Activated T-helper 1 cell treated with anti-CD3 and anti-CD28 coated beads, Interleukin-2, amount 50 U/mL, for 16 hours (primary cell): ENCODE data around the gene NAALADL2.

Experiments
- DNase-seq, 2 donors: peaks; one replicate each; pipeline ENCODE4 v3.0.0-alpha.2; 2020; ENCODE audit warnings: low read depth in 1 of 2, low spot score in 1 of 2

Gene NAALADL2

GRCh38 chr3:175640958-175641357, 781.8 kb downstream of the NAALADL2 start:
- DNase-seq, result no peak

DNA sequence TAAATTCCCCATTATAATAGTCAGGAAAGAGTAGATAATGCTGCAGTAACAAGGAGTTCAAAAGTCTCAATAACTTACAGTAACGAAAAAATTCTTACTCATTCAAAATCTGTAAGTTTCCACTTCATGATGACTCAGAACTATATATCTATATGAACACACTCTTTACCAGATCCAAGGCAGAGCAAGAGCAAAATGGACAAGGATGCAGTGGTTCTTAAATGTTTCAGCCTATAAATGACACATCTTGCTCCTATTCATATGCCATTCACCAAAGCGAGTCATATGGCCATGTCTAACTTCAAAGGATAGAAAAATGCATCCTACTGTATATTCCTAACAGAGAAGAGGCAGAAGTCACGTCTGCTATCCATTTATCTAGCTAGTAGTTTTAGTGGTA, 787.7 kb downstream of the NAALADL2 start:
- DNase-seq, result no peak

- no peak for DNase-seq
Measured at GRCh38 chr3:175648899-175649298, 789.8 kb downstream of the NAALADL2 start.

DNA sequence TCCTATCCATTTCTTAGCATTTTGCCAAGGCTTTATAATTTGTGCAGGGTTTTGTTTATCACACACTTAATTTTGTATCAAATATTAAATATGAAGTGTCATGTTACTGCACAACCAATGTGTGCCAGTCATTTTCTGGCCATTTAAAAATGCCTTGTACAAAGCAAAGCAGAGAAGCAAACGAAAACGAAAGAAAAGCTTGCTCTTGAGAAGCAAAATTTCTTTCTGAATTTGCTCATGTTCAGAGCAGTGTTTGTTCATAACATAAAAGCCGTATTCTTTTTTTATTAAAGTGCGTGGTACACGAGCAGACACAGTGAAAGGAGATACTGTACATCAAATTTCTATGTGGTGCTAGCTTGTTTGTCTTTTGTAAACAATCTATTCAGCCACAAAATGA, 792.6 kb downstream of the NAALADL2 start:
- DNase-seq, result no peak

DNA sequence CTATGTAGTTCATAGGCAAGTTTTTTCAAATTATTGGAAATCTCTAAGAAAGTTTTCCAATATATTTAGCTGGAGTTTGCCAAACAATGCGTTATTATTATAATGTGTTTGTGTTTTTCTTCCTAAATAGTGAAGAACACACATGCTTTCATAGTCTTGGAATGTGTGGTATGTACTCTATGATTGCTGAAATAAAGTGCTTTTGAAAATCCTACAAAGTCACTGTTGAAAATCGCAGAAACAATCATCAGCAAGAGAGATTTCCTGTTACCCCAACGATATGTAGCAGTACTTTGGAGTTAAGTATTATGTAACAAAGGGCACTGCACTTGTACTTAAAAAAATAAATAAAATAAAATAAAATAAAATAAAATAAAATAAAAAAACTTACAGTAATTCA, 796.2 kb downstream of the NAALADL2 start:
- no peak for DNase-seq

DNA sequence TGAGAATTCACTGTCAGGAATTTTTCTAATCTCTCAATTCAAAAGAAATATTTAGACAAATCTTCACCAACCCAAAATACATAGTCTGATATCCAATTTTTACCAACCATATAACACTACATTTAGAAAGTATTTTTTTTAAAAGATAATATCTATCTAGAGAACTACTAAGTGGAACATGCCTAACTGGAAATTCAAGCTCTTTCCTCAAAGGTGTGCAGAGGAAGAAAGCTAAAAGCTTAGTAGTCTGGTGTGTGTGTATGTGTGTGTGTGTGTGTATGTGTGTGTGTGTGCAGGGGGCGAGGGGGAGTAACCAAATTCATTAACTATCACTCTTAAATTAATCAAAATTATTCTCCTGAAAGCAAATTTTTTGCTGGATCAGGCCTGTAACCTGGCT, 797.3 kb downstream of the NAALADL2 start:
- DNase-seq, result no peak

GRCh38 chr3:175659670-175660350, 800.7 kb downstream of the NAALADL2 start:
- no peak for DNase-seq

DNA sequence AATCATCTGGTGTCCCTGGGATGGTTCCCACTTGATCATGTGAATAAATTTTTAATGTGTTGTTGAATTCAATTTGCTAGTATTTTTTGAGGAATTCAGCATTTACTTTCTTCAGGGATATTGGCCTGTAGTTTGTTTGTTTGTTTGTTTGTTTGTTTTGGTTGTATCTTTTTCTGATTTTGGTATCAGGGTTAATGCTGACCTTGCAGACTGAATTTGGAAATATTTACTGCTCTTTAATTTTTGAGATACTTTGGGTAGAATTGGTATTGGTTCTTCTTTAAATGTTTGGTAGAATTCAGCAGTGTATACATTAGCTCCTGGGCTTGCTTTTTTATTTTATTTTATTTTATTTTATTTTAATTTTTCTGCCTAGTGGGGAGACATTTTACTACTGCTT, 803.7 kb downstream of the NAALADL2 start:
- no peak for DNase-seq

- no peak for DNase-seq
Measured at GRCh38 chr3:175664911-175665310, 805.8 kb downstream of the NAALADL2 start.

DNA sequence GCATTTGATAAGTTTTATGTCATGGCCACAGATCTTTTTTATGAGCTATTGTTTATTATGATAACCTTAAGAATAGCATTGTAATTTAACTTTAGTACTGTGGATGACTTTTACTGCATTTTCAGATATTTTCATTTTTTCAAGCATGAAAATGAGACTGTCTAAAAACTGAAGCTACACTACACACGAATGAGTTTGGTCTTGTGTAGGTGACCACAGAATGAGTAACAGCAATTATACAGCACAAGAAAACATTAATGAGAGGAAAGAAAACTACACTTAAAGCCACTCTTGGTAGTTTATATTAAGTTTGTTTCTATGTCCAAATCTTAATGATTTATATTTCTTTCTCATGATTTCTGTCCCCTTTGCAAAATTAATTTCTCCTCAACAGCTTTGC, 809.2 kb downstream of the NAALADL2 start:
- DNase-seq, result no peak

GRCh38 chr3:175670557-175670956, 811.4 kb downstream of the NAALADL2 start:
- no peak for DNase-seq

- DNase-seq, result no peak
Measured at GRCh38 chr3:175672119-175672689, 813.1 kb downstream of the NAALADL2 start.

GRCh38 chr3:175679568-175679967, 820.4 kb downstream of the NAALADL2 start:
- DNase-seq, result no peak

DNA sequence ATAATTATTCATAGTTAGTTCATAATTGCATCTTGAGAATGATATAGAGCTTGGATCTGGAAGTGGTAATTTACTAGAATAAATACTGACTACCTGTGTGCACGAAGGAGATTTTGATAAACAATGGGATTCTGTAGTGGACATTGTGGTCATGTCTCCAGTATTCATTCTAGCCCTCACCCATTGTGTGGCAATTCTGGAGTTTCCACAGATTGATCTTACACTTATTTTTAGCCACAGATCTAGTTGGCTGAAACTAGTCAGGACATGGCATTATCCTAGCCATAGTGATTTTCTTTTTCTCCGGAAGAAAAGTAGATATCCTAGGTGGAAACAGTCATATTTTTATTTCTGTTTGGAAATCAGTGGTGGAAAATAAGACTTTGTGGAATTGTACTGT, 833.1 kb downstream of the NAALADL2 start:
- no peak for DNase-seq

DNA sequence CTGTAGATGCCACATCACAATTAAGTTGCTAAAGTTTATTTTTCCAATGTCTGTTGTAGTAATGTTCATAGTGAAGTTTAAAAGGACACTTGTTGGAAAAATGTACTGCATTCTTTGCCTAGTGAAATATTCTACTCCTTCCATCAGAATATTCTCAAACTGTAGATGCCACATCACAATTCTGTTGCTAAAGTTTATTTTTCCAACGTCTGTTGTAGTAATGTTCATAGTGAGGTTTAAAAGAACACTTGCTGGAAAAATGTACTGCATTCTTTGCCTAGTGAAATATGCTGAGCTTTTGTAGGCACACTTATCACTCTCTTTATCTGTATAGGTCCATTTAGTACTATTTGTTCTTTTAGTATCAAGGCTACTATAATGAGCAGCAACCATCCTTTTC, 836.1 kb downstream of the NAALADL2 start:
- DNase-seq, result no peak

- DNase-seq, result no peak
Measured at GRCh38 chr3:175702956-175703355, 843.8 kb downstream of the NAALADL2 start.

GRCh38 chr3:175704366-175705055, 845.4 kb downstream of the NAALADL2 start:
- DNase-seq, result no peak

DNA sequence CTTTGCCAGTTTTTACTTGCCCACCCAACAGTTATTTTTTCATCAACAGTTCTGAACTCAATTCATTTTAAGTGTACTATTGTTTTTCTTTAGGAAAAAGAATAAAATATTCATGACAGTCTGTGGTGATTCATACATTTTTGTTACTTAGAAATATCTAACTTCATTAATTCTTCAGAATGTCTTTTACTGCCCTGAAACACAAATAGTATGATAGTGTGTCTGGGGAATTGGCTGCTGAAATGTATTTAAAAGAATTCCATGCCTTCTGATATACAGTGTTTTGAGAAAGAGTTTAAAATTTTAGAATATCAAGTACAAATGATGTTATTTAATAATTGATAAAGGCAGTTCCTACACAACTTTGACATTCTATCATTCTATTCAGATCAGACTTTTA, 854.1 kb downstream of the NAALADL2 start:
- DNase-seq, result no peak

GRCh38 chr3:175716446-175716845, 857.3 kb downstream of the NAALADL2 start:
- no peak for DNase-seq

- no peak for DNase-seq
Measured at GRCh38 chr3:175726228-175726627, 867.1 kb downstream of the NAALADL2 start.

- DNase-seq, result no peak
Measured at GRCh38 chr3:175728566-175728965, 869.4 kb downstream of the NAALADL2 start.

- DNase-seq, result no peak
Measured at GRCh38 chr3:175729466-175729865, 870.3 kb downstream of the NAALADL2 start.

DNA sequence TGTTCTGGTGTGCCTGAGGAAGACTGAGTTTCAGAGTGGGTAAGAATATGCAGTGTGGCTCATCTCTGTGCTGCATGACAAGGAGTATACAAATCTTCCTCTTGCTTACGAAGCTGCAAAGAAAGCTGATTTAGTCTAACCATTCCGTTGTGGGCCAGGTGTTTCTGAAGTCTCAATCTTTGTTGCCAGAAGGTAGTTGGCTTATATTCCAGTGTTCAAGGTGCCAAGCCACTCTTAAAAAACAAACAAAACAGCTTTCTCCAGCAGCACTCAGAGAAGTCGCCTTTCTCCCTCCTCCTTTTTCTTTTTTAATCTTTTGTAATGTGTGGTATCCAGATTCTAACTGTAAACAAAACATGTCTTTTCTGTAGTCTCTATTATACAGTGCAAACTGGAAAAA, 872.4 kb downstream of the NAALADL2 start:
- no peak for DNase-seq
